Activated T-helper 2 cell treated with anti-CD3 and anti-CD28 coated beads, Interferon-gamma antibody, Interleukin-2, Interleukin-4, amounts not matched to agents 10 μg/mL and 5 μg/mL and 100 μg/mL, durations not matched to agents 14 hours and 24 hours and 36 hours (primary cell): ENCODE measurements around the gene SLC9A7. TPM values are rescaled to one million over a fixed set of nuclear protein-coding genes. Genes with fewer than 3 reads are reported as not detected.
A peak's percentile ranks its signal among the peaks of the same experiment; 100 is the strongest.

Experiments used
- DNase-seq: peaks from one replicate; pipeline ENCODE4 v3.0.0; 2021; ENCODE audit warnings: low spot score
- H3K27ac Mint-ChIP-seq: one replicate; pipeline ENCODE4 v1.8.0; 2021; ENCODE audit warnings: mixed read lengths
- H3K27me3 Mint-ChIP-seq: one replicate; pipeline ENCODE4 v1.8.0; 2021; ENCODE audit warnings: low read depth, mixed read lengths
- H3K36me3 Mint-ChIP-seq: one replicate; pipeline ENCODE4 v1.8.0; 2021; ENCODE audit warnings: low read depth, mixed read lengths
- H3K4me1 Mint-ChIP-seq: one replicate; pipeline ENCODE4 v1.8.0; 2021; ENCODE audit warnings: low read depth, mixed read lengths
- H3K4me3 Mint-ChIP-seq: one replicate; pipeline ENCODE4 v1.8.0; 2021; ENCODE audit warnings: low read depth, mild to moderate bottlenecking, moderate library complexity, mixed read lengths
- H3K9me3 Mint-ChIP-seq: one replicate; pipeline ENCODE4 v1.8.0; 2021; ENCODE audit warnings: mixed read lengths
- intact Hi-C: fragments of 100-400 bp; cut with micrococcal nuclease; formaldehyde crosslinking; loops from one replicate; pipeline ENCODE4 v1.15.1; 2023
- total RNA-seq: library from RNA; stranded (reverse); gene quantifications from 2 replicates; pipeline ENCODE4 v1.2.3, GENCODE V29; 2022

The SLC9A7 gene
- total RNA-seq, 1 donor from 2014 or later: 42.5 TPM

- intact Hi-C loops: no loop called here
- Mint-ChIP-seq H3K4me1 (peaks cover 2% of the 10 kb centered on the region), H3K9me3 (no peaks in the 10 kb centered on the region), H3K27me3 (no peaks in the 10 kb centered on the region), H3K4me3 (no peak overlapping the region), H3K36me3 (peaks cover 41% of the 10 kb centered on the region), H3K27ac (no peak overlapping the region)
- DNase-seq: no peak
Observed at GRCh38 chrX:46601283-46601682, 157.6 kb downstream of the SLC9A7 start.

- no peak for DNase-seq
- Mint-ChIP-seq H3K27ac (no peak overlapping the region), H3K4me1 (peaks cover 2% of the 10 kb centered on the region), H3K4me3 (no peak overlapping the region), H3K9me3 (no peaks in the 10 kb centered on the region), H3K27me3 (no peaks in the 10 kb centered on the region), H3K36me3 (peaks cover 32% of the 10 kb centered on the region)
- intact Hi-C loops: no loop called here
Observed at GRCh38 chrX:46599051-46599560, 159.8 kb downstream of the SLC9A7 start.

GRCh38 chrX:46597771-46598170, 161.1 kb downstream of the SLC9A7 start:
- Mint-ChIP-seq H3K27me3 (no peaks in the 10 kb centered on the region), H3K36me3 (peaks cover 32% of the 10 kb centered on the region), H3K4me1 (peaks cover 2% of the 10 kb centered on the region), H3K27ac (no peak overlapping the region), H3K4me3 (no peak overlapping the region), H3K9me3 (no peaks in the 10 kb centered on the region)
- intact Hi-C loops: no loop called here
- DNase-seq: no peak

- no peaks in the 10 kb centered on the region for H3K27me3 Mint-ChIP-seq
- DNase-seq: no peak
- no peak overlapping the region for H3K27ac Mint-ChIP-seq
- no peaks in the 10 kb centered on the region for H3K9me3 Mint-ChIP-seq
- peaks cover 34% of the 10 kb centered on the region for H3K36me3 Mint-ChIP-seq
- intact Hi-C loops: no loop called here
- no peak overlapping the region for H3K4me3 Mint-ChIP-seq
- peaks cover 2% of the 10 kb centered on the region for H3K4me1 Mint-ChIP-seq
Observed at GRCh38 chrX:46597208-46597607, 161.7 kb downstream of the SLC9A7 start.

GRCh38 chrX:46595084-46595483, 163.8 kb downstream of the SLC9A7 start:
- no peaks in the 10 kb centered on the region for H3K9me3 Mint-ChIP-seq
- no peaks in the 10 kb centered on the region for H3K27me3 Mint-ChIP-seq
- no peaks in the 10 kb centered on the region for H3K4me1 Mint-ChIP-seq
- no peak overlapping the region for H3K27ac Mint-ChIP-seq
- peaks cover 32% of the 10 kb centered on the region for H3K36me3 Mint-ChIP-seq
- intact Hi-C loops: no loop called here
- DNase-seq: no peak
- no peak overlapping the region for H3K4me3 Mint-ChIP-seq

- Mint-ChIP-seq H3K4me1 (peaks cover 18% of the 10 kb centered on the region), H3K9me3 (no peaks in the 10 kb centered on the region), H3K27ac (no peak overlapping the region), H3K36me3 (peaks cover 28% of the 10 kb centered on the region), H3K27me3 (no peaks in the 10 kb centered on the region), H3K4me3 (no peak overlapping the region)
- no peak for DNase-seq
- intact Hi-C loops: loop anchor here (5.0 kb wide), 1 partner anchor 43 kb away; the partner anchor contains the start of gene ZNF674
Observed at GRCh38 chrX:46589977-46590723, 168.8 kb downstream of the SLC9A7 start.

GRCh38 chrX:46588263-46588662, 170.7 kb downstream of the SLC9A7 start:
- Mint-ChIP-seq H3K27me3 (no peaks in the 10 kb centered on the region), H3K4me1 (peaks cover 21% of the 10 kb centered on the region), H3K4me3 (peak overlapping the region; percentile 65), H3K36me3 (peaks cover 30% of the 10 kb centered on the region), H3K27ac (peak overlapping the region; percentile 84), H3K9me3 (no peaks in the 10 kb centered on the region)
- DNase-seq: no peak
- intact Hi-C loops: loop anchor here (5.0 kb wide), 1 partner anchor 41 kb away; the partner anchor contains the start of gene ZNF674

GRCh38 chrX:46587753-46588171, 171.2 kb downstream of the SLC9A7 start:
- H3K4me1 Mint-ChIP-seq: peaks cover 21% of the 10 kb centered on the region

GRCh38 chrX:46587158-46587557, 171.8 kb downstream of the SLC9A7 start:
- peaks cover 21% of the 10 kb centered on the region for H3K4me1 Mint-ChIP-seq
- peaks cover 26% of the 10 kb centered on the region for H3K36me3 Mint-ChIP-seq
- peak overlapping the region; percentile 21 for H3K4me3 Mint-ChIP-seq
- H3K27ac Mint-ChIP-seq: peak overlapping the region; percentile 84
- DNase-seq: no peak
- no peaks in the 10 kb centered on the region for H3K9me3 Mint-ChIP-seq
- no peaks in the 10 kb centered on the region for H3K27me3 Mint-ChIP-seq
- intact Hi-C loops: loop anchor here (1.0 to 5.0 kb wide), 4 partner anchors 15 to 251 kb away; partner anchors contain the start of gene ZNF674

More at GRCh38 chrX:46587753-46588171, 171.2 kb downstream of the SLC9A7 start:
- Mint-ChIP-seq H3K4me3 (peak overlapping the region; percentile 65), H3K36me3 (peaks cover 30% of the 10 kb centered on the region), H3K27ac (peak overlapping the region; percentile 84), H3K27me3 (no peaks in the 10 kb centered on the region), H3K9me3 (no peaks in the 10 kb centered on the region)
- no peak for DNase-seq
- intact Hi-C loops: loop anchor here (1.0 to 5.0 kb wide), 4 partner anchors 15 to 251 kb away; partner anchors contain the start of gene ZNF674

GRCh38 chrX:46584736-46585135, 174.2 kb downstream of the SLC9A7 start:
- no peak for DNase-seq

GRCh38 chrX:46582966-46583365, 176.0 kb downstream of the SLC9A7 start:
- no peak for DNase-seq
- H3K27me3 Mint-ChIP-seq: no peaks in the 10 kb centered on the region
- H3K27ac Mint-ChIP-seq: no peak overlapping the region
- intact Hi-C loops: no loop called here
- H3K4me3 Mint-ChIP-seq: no peak overlapping the region
- H3K36me3 Mint-ChIP-seq: peaks cover 19% of the 10 kb centered on the region
- H3K9me3 Mint-ChIP-seq: no peaks in the 10 kb centered on the region
- H3K4me1 Mint-ChIP-seq: peaks cover 17% of the 10 kb centered on the region

More at GRCh38 chrX:46584736-46585135, 174.2 kb downstream of the SLC9A7 start:
- Mint-ChIP-seq H3K36me3 (peaks cover 17% of the 10 kb centered on the region), H3K9me3 (no peaks in the 10 kb centered on the region), H3K27me3 (no peaks in the 10 kb centered on the region), H3K4me1 (peaks cover 21% of the 10 kb centered on the region), H3K27ac (no peak overlapping the region), H3K4me3 (no peak overlapping the region)
- intact Hi-C loops: loop anchor here (5.0 kb wide), 1 partner anchor 37 kb away; the partner anchor contains the start of gene ZNF674

- peaks cover 23% of the 10 kb centered on the region for H3K36me3 Mint-ChIP-seq
- no peak overlapping the region for H3K4me3 Mint-ChIP-seq
- no peak overlapping the region for H3K27ac Mint-ChIP-seq
- intact Hi-C loops: no loop called here
- H3K9me3 Mint-ChIP-seq: no peaks in the 10 kb centered on the region
- peaks cover 17% of the 10 kb centered on the region for H3K4me1 Mint-ChIP-seq
- H3K27me3 Mint-ChIP-seq: no peaks in the 10 kb centered on the region
- no peak for DNase-seq
Observed at GRCh38 chrX:46582325-46582724, 176.6 kb downstream of the SLC9A7 start.

- Mint-ChIP-seq H3K4me1 (peaks cover 23% of the 10 kb centered on the region), H3K27me3 (no peaks in the 10 kb centered on the region), H3K4me3 (no peak overlapping the region), H3K36me3 (peaks cover 25% of the 10 kb centered on the region), H3K27ac (no peak overlapping the region), H3K9me3 (no peaks in the 10 kb centered on the region)
- intact Hi-C loops: no loop called here
- no peak for DNase-seq
Observed at GRCh38 chrX:46580613-46581012, 178.3 kb downstream of the SLC9A7 start.
